GM18519 (cell line): Measurements from ENCODE around the gene GAB3.

Experiments used
- ATAC-seq: cut with Tn5 transposase; IDR thresholded peaks from one replicate; pipeline ENCODE4 v1.9.1; 2021; ENCODE audit warnings: mild to moderate bottlenecking, moderate library complexity; ENCODE audit not compliant: unreplicated experiment, low FRiP score

GAB3 gene, protein sequence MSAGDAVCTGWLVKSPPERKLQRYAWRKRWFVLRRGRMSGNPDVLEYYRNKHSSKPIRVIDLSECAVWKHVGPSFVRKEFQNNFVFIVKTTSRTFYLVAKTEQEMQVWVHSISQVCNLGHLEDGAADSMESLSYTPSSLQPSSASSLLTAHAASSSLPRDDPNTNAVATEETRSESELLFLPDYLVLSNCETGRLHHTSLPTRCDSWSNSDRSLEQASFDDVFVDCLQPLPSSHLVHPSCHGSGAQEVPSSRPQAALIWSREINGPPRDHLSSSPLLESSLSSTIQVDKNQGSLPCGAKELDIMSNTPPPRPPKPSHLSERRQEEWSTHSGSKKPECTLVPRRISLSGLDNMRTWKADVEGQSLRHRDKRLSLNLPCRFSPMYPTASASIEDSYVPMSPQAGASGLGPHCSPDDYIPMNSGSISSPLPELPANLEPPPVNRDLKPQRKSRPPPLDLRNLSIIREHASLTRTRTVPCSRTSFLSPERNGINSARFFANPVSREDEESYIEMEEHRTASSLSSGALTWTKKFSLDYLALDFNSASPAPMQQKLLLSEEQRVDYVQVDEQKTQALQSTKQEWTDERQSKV

DNA sequence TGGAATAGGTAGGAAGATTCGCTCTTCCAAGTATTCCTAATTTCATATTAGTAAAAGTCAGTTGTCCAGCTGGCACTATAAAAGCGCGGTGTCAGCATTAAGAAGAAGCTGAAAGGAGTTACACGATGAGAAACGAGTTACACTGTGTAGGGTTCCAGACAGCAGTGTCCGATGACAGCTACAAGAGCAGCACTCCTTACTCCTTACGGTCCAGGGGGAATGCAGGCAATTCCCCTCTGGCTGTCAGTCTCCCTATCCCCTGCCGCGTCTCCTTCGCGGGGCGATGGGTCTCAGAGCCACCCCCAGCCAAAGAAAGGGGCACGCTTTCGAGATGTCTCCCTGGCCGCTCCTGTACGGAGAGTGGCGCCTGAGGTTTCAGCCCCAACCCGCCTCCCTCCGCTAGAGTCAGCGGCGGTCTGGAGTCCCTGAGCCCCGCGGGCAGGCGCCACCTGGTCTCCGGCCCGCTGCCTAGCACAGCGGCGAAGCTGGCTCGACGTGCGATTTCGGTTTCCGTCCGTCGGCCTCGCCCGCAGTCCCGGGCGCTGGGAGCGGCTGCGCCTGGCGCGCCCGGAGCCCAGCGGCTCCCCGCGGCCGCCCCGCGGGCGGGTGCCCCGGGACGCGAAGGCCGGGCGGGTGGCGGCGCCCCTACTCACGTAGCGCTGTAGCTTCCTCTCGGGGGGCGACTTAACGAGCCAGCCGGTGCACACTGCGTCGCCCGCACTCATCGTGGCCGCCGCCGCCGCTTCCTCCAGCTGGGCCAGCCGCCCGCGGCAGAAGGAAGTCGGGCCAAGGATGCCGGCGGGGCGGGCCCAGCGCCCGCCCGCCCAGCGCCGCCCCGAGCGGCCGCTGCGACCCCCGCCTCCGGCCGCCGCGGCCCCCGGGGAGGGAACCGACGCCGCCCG is at the start of gene GAB3:
Gene GAB3 (minus strand): TSS at position 777 of the 902 bp plus-strand sequence. CDS start 52 bp downstream, at position 725.
- no peak for ATAC-seq

DNA sequence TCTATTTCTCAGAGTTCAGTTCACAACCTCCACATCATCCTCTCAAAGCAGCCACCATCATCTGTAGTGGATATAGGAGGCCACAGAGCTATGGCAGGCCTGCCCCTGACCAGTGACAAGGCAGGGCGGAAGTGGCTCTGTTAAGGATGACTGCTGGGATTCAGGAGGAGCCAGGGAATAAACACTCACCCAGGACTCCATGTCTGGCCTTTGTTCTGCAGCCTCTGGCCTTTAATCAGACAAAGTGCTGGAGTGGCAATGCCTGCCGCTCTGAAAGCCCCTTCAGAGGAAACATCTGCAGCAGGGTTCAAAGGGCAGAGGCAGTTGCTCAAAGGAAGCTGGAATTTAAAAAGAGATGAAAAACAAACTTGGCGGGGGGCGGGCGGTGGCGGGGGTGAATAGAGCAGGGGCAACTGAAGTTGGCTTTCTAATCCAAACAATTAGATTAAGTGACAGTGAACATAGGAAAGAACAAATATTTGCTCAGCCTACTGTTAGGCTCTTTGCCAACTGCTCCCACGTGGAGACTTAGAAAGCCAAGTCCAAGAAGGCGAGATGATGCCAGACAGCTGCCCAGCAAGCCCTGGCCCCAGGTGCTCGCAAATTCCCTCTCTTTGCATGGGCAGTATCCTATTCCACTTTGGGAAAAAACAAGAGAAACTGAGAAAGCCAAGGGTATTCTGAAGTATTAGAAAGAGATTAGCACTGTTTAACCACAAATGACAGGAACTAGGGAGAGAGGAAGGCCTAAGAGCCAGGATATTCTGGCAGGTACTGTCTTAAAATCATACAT is 48.9 kb upstream of the GAB3 start:
- no peak for ATAC-seq

DNA sequence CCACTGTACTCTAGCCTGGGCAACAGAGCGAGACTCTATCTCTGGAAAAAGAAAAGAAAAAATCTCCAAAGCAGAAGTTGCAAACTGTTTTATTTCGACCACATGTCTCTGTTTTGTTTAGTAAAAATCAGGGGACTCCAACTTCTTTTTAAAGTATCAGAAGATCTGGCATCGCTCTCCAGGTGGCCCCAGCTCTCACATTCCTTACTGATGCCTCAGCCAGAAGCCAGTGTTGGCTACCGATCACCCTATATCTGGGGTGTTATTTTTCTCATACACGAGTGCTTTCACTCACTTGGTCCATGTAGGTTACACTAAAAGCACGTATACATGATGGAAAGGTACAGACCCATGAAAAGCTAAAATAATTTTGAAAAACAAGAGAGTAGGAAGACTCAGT is 46.1 kb upstream of the GAB3 start:
- no peak for ATAC-seq

DNA sequence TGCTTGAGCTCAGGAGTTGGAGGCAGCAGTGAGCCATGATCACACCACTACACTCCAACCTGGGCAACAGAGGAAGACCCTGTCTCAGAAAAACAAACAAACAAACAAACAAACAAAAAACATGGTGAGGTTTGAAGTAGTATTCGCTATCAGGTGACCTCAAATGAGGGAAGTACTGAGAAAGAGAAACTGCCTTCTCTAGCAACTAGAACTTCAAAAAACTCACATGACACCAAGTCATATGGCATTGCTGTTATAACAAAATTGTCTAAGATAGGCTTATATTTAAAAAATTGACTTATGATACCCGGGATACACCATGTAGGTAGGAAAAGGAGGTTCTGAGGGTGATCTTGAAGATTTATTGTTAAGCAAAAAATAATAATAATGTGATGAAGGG is 44.1 kb upstream of the GAB3 start:
- ATAC-seq, result no peak

DNA sequence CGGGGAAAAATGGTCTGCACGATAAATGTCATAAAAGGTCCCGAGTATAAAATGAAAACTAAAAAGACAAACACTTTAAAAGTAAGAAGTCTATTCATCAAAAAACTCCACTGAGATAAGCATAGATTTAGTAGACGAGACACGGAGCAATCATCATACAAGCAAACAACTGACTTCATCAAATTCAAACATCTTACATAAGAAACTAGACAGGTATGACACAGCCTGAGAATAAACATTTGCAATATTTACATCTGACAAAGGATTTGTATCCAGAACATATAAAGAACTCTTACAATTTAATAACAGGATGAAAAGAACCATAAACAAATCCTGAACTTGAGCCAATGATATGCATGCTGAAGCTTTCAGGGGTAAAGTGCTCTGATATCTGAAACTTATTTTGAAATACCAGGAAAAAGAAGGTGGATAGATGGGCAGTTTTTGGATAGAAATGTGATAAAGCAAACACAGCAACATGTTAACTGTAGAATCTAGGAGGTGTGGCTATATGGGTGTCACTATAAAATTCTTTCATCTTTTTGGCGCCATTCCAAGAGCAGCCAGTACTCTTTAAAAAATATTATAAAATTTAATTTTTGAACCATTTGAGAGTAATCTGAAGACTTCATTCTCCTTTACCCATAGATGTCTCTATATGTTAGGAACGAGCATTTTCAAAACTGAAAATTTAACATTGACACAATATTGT is 42.4 kb upstream of the GAB3 start:
- ATAC-seq, result no peak

DNA sequence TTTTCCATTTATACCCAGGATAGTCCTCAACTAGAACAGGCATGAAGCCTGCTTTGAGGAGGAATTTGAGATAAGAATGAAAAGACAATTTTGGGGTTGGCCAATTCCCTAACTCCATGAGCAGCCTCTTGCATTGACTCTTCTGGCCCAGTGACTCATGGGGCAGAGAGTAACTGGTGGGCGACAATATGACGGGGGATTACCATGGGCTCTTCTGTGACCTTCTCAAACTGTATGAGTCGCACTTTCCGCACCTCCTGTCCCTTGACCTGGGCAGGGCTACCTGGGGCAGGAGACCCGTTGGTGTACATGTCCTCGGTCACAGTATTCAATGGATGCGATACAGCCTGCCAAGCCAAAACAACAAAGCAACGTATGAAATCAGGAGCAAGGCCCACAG is 41.1 kb upstream of the GAB3 start:
- ATAC-seq, result no peak

DNA sequence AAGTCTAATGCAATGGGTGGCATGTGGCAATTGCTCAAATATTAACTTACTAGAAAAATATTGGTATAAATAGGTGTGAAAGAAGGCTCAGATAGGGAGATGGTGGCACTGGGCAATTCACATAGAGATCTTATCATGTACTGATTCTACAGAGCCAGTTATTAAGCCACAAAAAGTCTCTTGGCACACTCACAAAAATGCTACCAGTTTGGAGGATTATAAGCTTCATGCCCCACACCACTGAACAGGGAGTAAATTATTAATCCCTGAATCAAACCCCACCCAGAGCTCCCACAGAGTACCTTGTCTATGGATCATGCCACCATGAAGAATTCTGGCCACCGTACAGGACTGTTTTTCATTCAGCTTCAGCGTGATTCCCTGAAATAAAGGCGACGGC is 40.6 kb upstream of the GAB3 start:
- ATAC-seq, result no peak

DNA sequence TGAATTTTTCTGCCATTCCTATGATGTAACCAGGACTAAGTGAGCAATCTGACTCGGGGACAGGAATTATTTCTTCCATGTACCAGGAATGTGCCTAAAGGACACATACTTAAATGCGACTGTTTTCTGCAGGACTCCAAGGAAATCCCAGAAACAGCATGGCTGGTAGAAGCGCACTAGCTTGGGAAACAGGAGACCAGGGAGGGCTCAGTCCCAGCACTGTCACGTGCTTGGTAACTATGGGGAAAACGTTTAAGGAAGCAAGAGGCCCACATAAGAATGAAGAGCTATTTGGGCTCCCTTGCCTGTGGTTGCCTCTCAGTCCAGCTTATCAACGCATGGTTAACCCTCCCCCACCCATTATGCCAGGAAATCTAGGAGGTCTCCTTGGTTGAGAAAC is 34.8 kb upstream of the GAB3 start:
- ATAC-seq, result no peak

DNA sequence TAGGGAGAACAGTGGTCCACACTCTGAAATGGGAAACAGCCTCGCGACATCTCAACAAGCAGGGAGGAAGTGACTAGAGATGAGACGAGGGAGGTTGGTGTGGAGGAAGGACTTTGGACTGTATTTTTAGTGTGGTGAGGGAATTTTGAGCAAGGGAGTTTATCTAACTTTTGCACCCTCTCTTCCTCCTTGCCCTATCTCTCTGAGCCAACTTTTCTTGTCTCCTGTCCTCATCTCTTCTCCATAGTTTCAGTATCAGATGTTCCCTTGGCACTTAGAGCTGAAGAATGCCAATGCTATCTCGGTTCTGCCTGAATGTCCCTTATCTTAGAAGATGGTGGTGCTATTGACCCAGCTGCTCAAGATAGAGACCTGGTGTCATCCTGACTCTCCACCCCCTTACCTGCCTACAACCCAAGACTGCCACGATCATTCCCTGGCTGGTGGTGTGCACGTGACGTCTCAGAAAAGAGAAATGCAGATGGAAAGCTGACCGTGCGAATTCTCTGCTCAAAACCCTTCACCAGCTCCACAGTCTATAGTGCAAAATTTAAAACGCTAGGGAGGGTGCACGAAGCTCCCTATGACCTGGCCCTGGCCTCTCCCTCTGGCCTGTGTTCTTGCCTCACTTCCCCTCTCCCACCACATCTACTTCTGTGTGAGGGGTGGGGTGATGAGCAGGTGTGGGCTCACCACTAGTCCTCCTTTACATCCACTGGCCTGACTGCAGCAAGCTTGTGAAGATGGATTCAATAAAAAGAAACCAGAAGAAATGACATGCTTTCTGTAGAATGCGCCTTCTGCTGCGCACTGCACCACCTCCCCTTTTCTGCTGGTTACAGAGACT is 33.5 kb upstream of the GAB3 start:
- ATAC-seq, result no peak

DNA sequence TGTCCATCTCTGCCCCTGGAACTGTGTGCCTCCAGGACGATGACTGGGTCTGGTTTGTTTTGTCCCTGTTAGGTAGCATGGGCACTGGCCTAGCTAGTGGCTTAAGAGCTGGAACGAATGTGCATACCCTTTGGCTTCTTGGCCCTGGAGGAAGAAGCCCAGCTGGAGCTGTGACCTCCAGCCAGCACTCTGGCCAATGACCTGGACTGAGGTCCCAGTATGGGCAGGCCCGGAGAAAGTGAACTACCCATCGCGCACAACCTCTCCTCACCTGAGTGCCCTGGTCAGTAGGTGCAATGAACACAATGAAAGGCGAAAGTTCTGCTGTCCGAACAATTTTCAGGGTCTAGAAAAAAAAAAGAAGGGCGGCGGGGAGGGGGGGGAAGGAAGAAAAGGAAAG is 30.1 kb upstream of the GAB3 start:
- no peak for ATAC-seq

DNA sequence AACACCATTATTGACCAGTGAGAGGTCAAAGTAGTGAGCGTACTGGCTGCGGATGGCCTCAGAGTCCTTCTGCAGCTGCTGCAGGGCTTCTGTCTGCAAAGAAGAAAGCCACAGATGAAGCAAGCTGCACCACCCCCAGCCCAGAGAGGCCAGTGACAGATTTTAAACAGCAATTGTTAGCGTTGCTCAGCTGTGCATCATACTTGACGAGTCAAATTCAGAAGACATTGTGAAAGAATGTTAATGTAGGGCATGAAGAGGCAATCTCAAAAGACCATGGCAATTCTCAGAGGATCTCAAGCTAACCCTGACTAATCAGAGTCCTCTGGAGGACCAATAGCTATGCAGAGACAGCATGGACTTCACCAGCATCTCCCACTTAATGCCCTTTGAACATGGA is 28.4 kb upstream of the GAB3 start:
- ATAC-seq, result no peak

DNA sequence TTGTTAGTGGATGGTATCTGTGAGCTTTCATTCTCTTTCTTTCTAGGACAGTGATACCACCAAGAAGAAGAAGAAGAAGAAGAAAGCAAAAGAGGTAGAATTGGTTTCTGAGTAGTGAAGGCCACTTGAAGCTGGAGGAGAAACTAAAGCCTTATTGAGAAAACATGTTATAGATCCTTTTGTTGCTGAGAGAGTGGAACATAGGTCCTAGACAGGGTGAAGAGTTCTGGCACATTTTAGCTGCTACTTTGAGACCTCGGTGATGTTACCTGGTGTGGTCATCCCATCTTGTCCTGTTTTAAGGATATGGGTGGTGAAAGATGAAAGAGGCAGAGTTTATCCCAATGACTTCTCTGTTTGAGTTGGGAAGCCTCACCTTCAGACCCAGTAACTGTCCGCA is 25.9 kb upstream of the GAB3 start:
- ATAC-seq, result no peak

DNA sequence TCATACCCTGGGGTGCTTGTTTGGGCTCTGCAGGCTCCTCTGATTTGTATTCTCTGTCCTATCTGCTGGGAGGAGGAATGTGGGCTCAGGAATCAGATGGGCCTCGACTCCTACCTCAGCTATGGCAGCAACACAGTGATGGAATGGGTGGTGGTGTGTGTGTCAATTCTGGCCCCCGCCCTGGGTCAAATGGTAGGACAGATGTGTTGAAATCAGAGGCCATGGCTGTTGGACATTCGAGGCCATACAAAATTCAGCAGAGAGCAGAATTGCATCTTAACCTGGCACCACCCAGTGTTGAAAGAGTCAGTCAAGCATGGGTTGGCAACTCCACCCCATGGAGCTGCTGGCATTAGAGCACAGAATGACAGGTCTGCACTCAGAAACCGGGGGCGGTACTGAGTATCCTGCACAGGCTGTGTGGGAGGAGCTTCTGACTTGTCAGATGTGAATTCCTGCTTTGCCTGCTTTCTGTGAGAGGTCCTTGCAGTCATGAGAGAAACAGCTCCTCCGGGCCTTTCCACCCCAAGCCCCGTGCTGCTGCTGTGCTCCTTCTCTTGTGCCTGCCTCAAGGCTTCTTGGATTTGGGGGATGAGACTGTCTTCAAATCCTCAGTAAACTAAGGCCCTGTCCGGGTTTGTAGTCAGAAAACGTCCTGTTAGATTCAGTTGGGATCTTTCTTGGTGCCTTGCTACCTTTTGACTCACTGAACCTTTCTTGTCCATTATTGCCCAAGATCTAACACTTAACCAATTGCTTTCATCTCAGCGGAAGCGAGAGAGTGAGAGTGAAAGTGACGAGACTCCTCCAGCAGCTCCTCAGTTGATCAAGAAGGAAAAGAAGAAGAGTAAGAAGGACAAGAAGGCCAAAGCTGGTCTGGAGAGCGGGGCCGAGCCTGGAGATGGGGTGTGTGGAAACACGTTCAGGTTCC is 24.8 kb upstream of the GAB3 start:
- no peak for ATAC-seq

DNA sequence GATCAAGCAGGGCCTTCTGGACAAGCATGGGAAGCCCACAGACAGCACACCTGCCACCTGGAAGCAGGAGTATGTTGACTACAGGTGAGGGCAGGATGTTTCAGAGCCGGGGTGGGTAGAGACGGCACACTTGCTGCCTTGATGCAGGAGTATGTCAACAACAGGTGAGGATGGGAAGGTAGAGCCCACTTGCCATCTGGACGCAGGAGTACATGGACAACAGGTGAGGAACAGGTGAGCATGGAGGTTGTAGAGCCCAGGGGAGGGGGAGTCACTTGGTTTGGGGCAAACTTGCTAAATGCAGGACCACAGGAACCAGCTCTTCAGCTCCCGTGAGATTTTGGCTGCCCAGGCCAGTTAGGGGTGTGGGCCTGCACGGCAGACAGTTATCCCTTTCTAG is 23.7 kb upstream of the GAB3 start:
- ATAC-seq, result no peak

DNA sequence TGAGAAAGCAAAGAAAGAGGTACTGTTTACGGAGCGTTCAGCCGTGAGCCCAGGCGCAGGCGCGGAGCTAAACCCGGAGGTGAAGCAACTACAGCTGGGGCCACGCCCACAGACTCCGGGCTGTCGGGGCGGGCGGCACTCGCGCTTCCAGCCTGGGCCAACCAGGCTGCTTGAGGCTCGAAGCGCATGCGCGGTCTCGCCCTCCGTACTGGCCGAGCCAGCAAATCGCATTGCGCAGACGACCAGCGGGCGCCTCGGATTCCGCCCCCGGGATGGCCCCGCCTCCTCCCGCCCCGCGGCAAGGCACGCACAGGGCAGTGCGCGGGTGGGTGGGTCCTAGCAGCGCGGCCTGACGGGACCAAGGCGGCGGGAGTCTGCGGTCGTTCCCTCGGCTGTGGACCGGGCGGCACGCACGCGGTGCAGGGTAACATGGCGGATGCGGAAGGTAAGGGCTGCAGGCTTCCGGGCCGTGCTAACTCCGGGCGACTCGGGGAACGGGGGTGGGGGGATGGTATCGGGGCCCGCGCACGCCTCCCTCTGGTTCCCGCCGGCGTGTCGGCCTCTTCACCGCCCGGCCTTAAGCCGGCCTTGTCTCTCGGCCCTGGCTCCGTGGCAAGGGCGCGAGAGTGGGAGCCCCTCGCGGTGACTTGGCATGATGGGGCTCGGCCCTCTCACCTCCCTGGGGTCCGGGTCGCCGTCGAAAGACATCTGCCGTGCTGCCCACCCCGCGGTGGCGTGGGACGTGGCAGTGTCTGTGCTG is 11.8 kb upstream of the GAB3 start, which contains the start of gene DKC1:
Gene DKC1 (plus strand): TSS at position 328 of the 760 bp plus-strand sequence. CDS start 102 bp downstream, at position 430.
- ATAC-seq, result peak; percentile 80

DNA sequence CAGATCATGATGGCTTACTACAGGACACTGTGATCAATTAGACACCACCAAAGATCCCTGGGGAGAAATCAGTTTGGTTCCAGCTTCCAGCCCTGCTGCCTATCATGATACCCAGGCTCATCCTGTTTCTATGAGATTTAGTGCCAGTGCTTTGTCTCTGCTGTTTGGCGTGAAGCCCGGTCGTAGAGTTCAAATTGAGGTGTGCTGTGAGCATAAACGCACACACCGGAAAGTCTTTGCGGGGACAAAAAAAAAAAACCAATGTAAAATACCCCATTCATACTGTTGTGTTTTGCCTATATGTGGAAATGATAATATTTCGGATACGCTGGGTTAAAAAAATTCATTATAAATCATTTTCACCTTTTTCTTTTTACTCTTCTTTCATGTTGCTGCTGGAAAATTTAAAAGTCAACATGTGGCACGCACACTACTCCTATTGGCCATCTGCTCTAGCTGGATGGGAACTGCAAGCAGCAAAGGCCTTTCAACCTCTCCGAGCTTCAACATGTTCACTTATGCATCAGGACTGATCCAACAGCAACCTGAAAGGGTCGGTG is 11.2 kb upstream of the GAB3 start:
- ATAC-seq, result no peak

DNA sequence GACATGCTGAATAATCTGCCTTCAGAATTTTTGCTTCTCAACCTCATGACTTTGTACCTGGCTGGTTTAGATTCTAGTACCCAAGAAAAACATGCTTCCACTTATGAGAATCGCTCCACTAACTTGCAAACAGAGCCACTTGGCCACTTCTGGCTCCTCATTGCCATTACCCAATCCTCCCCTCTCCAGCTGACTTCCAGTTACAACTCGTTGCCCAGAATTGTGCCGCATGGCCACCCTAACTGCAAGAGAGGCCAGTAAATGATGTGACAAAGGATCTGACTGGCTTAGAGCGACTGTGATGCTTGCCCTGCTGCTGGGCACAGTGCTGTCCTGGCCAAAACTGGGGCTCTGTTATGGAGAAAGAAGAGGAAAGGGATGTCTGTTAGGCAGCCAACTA is 7.8 kb upstream of the GAB3 start:
- ATAC-seq, result no peak
